ENCODE data around the gene SGCD. TPM values are rescaled to one million over a fixed set of nuclear protein-coding genes. Genes with fewer than 3 reads are reported as not detected.

SGCD gene
- total RNA-seq, 4 donors from 2014 or later = 3.4 to 86.5 (median 8.1) TPM

DNA sequence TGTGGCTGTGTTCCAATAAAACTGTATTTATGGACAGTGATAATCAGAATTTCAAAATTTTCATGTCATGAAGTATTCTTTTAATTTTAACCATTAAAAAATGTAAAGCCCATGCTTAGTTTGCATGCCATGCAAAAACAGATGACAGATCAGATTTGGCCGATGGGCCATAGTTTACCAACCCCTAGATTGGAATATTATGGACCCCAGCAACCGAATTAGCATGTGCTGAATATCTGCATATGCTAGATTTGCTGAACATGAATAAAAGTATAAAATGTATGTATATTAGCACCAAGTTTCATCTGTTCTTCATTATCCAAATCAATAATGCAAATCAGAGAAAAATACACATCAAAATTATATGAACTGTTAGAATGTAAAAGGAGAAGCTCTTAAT is 364.6 kb downstream of the SGCD start:
- Histone ChIP-seq H3K9me3 (no peaks in the 10 kb centered on the region), H3K4me3 (no peak overlapping the region), H3K36me3 (no peaks in the 10 kb centered on the region), H3K27ac (no peak overlapping the region), H3K4me1 (no peaks in the 10 kb centered on the region), H3K27me3 (no peaks in the 10 kb centered on the region)
- no peak for DNase-seq
- TF ChIP-seq POLR2A (IDR thresholded peaks at IDR 0.05) = no peak
- TF ChIP-seq, protein P1, sequence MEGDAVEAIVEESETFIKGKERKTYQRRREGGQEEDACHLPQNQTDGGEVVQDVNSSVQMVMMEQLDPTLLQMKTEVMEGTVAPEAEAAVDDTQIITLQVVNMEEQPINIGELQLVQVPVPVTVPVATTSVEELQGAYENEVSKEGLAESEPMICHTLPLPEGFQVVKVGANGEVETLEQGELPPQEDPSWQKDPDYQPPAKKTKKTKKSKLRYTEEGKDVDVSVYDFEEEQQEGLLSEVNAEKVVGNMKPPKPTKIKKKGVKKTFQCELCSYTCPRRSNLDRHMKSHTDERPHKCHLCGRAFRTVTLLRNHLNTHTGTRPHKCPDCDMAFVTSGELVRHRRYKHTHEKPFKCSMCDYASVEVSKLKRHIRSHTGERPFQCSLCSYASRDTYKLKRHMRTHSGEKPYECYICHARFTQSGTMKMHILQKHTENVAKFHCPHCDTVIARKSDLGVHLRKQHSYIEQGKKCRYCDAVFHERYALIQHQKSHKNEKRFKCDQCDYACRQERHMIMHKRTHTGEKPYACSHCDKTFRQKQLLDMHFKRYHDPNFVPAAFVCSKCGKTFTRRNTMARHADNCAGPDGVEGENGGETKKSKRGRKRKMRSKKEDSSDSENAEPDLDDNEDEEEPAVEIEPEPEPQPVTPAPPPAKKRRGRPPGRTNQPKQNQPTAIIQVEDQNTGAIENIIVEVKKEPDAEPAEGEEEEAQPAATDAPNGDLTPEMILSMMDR (IDR thresholded peaks at IDR 0.05) = no peak
- intact Hi-C loops (cut with DNase I; ENCODE audit: low total_unique reads) = no loop called here

DNA sequence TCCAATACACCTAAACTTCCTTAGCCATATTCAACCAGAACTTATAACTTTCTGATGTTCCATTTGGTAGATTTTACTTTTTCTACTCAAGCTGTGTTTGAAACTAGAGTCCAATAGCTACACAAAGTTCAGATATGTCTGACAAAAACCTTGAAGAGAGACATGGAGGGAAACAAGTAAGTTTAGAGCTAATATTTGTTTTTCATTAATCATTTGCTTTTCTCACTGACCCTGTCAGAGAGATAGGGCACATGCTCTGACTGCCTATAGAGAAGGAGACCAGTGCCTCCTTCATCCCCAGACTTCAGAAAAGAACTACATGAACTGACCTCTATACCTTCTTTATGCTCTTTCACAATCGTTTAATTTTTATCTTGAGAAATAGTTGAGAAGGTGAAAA is 366.1 kb downstream of the SGCD start:
- no peak overlapping the region for H3K4me3 ChIP-seq
- TF ChIP-seq, protein P1 (IDR thresholded peaks at IDR 0.05) = no peak
- no peak for TF ChIP-seq POLR2A (IDR thresholded peaks at IDR 0.05)
- no peaks in the 10 kb centered on the region for H3K4me1 ChIP-seq
- H3K36me3 ChIP-seq = no peaks in the 10 kb centered on the region
- intact Hi-C loops (cut with DNase I; ENCODE audit: low total_unique reads) = no loop called here
- DNase-seq = no peak
- H3K9me3 ChIP-seq = no peaks in the 10 kb centered on the region
- no peak overlapping the region for H3K27ac ChIP-seq
- no peaks in the 10 kb centered on the region for H3K27me3 ChIP-seq

DNA sequence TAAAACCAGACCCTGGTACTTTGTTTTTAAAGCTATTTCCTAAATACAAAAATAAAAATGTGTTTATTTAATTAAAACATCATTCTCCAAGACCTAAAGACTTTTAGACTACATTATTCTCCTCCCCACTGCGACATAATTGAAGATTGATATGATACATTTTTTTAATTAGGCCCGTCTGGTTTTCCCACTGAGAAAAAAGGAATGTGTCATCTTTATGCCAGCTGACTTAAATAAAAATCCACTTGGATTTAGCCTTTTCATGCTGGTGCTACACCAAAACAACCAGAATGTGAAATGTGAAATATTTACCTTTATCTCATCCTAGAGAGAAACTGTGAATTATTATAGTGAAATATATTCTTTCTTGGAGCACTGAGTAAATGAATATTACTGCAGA is 367.6 kb downstream of the SGCD start:
- Histone ChIP-seq H3K27ac (no peak overlapping the region), H3K4me3 (no peak overlapping the region), H3K4me1 (no peaks in the 10 kb centered on the region), H3K27me3 (no peaks in the 10 kb centered on the region), H3K9me3 (no peaks in the 10 kb centered on the region), H3K36me3 (no peaks in the 10 kb centered on the region)
- DNase-seq = no peak
- TF ChIP-seq POLR2A (IDR thresholded peaks at IDR 0.05) = no peak
- TF ChIP-seq, protein P1 (IDR thresholded peaks at IDR 0.05) = no peak
- intact Hi-C loops (cut with DNase I; ENCODE audit: low total_unique reads) = no loop called here

DNA sequence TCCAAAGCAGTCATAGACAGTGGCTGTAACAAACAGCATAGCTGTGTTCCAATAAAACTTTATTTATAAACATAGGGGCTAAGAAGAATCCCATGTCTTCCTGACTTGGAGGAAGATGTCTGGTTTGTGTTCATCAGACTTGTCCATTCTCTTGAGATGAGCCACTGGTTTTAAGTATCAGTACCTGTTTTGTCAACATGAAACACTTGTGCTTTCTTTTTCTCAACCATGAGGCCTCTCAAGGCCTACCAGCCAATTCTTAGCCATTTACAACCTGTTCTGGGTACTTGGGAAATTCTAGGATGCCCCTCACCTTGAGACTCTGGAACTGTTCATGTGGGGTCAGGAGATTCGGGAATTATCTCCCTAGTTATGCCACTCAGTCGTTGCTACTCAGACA is 368.8 kb downstream of the SGCD start:
- DNase-seq = no peak
- intact Hi-C loops (cut with DNase I; ENCODE audit: low total_unique reads) = no loop called here
- Histone ChIP-seq H3K27me3 (no peaks in the 10 kb centered on the region), H3K4me3 (no peak overlapping the region), H3K4me1 (no peaks in the 10 kb centered on the region), H3K36me3 (no peaks in the 10 kb centered on the region), H3K27ac (no peak overlapping the region), H3K9me3 (no peaks in the 10 kb centered on the region)
- TF ChIP-seq POLR2A (IDR thresholded peaks at IDR 0.05) = no peak
- TF ChIP-seq, protein P1 (IDR thresholded peaks at IDR 0.05) = no peak

DNA sequence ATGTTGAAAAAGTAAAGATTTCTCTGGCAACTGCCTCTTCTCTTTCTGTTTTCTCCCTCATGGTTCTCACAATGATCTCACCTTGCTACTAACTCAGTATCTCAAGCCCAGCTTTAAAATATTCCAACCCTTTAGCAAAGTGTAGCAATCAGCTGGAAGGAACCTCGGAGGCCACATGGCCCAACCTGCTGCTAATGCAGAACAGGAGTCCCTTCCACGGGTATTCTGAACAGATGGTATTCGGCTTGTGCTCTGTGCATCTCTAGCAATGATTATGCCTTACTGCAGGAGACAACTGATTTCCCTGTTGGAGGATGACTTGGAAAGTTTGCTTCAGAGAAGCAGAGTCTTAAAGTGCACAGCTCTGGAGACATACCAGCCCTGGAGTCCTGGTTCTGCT is 371.4 kb downstream of the SGCD start:
- no peak for TF ChIP-seq POLR2A (IDR thresholded peaks at IDR 0.05)
- TF ChIP-seq, protein P1 (IDR thresholded peaks at IDR 0.05) = no peak
- Histone ChIP-seq H3K27me3 (no peaks in the 10 kb centered on the region), H3K4me1 (no peaks in the 10 kb centered on the region), H3K27ac (no peak overlapping the region), H3K36me3 (no peaks in the 10 kb centered on the region), H3K9me3 (no peaks in the 10 kb centered on the region), H3K4me3 (no peak overlapping the region)
- no peak for DNase-seq
- intact Hi-C loops (cut with DNase I; ENCODE audit: low total_unique reads) = no loop called here

All from uterus (tissue), 4 donors.